ENCODE measurements around the gene WDR91. TPM values are rescaled to one million over a fixed set of nuclear protein-coding genes. Genes with fewer than 3 reads are reported as not detected.

Gene WDR91
- total and polyA plus RNA-seq, 8 donors: 22.9 to 67.6 (median 49.5) TPM

DNA sequence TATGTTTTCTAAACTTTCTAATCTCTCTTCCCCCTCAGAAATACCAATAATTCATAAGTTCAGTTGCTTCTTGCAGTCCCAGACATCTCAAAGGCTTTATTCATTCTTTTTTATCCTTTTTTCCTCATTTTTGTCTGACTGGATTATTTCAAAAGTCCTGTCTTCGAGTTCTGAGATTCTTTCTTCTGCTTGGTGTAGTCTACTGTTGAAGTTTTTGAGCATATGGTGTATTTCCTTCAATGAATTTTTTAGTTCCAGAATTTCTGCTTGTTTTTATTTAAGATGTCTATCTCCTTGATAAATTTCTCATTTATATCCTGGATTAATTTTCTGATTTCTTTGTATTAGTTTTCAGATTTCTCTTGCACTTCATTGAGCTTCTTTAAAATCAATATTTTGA, 55.0 kb downstream of the WDR91 start:
- Histone ChIP-seq H3K9me3 (peaks cover 0 to 15% of the 10 kb centered on the region in 2 donors), H3K4me3 (no peak overlapping the region), H3K27ac (no peak overlapping the region), H3K4me1 (peaks cover 22 to 46% of the 10 kb centered on the region in 2 donors), H3K36me3 (peaks cover 0 to 7% of the 10 kb centered on the region in 2 donors), H3K27me3 (no peaks in the 10 kb centered on the region)
- ATAC-seq (no peak), DNase-seq (no peak)
- intact Hi-C loops (cut with DNase I): no loop called here
- TF ChIP-seq CTCF (IDR thresholded peaks at IDR 0.05): no peak

DNA sequence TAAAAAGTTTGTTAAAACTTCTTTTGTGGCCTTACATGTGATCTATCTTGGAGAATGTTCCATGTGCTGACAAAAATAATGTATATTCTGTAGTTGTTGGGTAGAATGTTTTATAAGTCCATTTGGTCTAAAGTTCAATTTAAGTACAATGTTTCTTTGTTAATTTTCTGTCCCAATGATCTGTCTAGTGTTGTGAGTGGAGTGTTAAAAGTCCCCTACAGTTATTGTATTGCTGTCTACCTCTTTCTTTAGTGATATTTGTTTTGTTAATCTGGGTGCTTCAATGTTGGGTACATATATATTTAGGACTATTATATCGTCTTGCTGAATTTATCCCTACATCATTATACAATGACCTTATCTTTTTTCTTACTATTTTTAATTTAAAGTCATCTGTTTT, 56.6 kb downstream of the WDR91 start:
- intact Hi-C loops (cut with DNase I): no loop called here
- no peak for DNase-seq
- Histone ChIP-seq H3K27ac (no peak overlapping the region), H3K4me3 (no peak overlapping the region), H3K4me1 (peaks cover 7 to 41% of the 10 kb centered on the region in 2 donors), H3K36me3 (peaks cover 0 to 7% of the 10 kb centered on the region in 2 donors), H3K27me3 (no peaks in the 10 kb centered on the region), H3K9me3 (peaks cover 0 to 15% of the 10 kb centered on the region in 2 donors)
- no peak for ATAC-seq
- TF ChIP-seq CTCF (IDR thresholded peaks at IDR 0.05): no peak

DNA sequence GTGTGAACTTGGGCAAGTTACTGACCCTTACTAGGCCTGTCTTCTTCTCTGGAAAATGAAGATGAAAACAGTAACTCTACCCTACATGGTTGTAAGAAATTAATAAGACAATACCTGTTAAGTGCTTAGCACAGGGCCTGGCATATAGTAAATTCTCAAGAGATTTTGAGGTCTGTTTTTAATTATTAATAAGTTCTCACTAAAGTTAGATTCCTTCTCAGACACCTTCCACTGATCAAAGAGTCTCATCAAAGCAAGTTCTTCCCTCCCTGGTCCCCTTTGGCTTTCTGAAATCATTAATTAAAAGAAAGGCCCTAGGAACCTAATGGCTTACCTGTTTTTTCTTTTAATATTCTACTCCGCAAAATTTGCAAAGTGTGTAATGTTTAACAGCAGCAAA, 58.9 kb downstream of the WDR91 start:
- intact Hi-C loops (cut with DNase I): no loop called here
- DNase-seq (no peak), ATAC-seq (no peak)
- Histone ChIP-seq H3K27me3 (no peaks in the 10 kb centered on the region), H3K4me1 (peaks cover 7 to 38% of the 10 kb centered on the region in 2 donors), H3K4me3 (no peak overlapping the region), H3K36me3 (peaks cover 0 to 7% of the 10 kb centered on the region in 2 donors), H3K27ac (peak overlapping the region in 1 of 2 donors; percentile 92), H3K9me3 (peaks cover 0 to 15% of the 10 kb centered on the region in 2 donors)
- no peak for TF ChIP-seq CTCF (IDR thresholded peaks at IDR 0.05)

GRCh38 chr7:135151533-135151932, 59.8 kb downstream of the WDR91 start:
- intact Hi-C loops (cut with DNase I): no loop called here
- peak overlapping the region in 1 of 2 donors; percentile 52 for H3K4me3 ChIP-seq

DNA sequence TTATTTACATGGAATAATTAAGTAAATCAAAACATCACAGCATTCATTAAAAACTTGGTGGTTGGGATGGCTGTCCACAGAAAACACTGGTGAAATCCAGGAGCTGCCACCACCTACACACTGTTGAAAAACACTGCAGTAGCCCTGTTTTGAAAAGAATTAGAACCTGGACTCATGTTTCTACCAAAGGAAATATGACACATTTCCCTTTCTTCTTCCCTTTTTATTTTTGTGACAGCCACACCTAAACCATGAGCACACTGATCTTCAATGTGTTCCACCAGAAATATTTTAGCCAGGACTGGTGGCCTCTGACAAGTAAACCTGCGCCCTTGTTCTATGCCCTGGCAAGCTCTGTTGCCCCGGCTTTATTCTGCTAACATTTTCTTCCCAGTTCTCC, 60.2 kb downstream of the WDR91 start:
- TF ChIP-seq CTCF (IDR thresholded peaks at IDR 0.05): no peak
- intact Hi-C loops (cut with DNase I): no loop called here
- Histone ChIP-seq H3K4me1 (peaks cover 7 to 50% of the 10 kb centered on the region in 2 donors), H3K36me3 (peaks cover 0 to 7% of the 10 kb centered on the region in 2 donors), H3K9me3 (peaks cover 0 to 9% of the 10 kb centered on the region in 2 donors), H3K4me3 (peak overlapping the region in 1 of 2 donors; percentile 52), H3K27me3 (no peaks in the 10 kb centered on the region), H3K27ac (peak overlapping the region; percentile 66 to 92)
- DNase-seq (no peak), ATAC-seq (no peak)

More at GRCh38 chr7:135151533-135151932, 59.8 kb downstream of the WDR91 start:
- Histone ChIP-seq H3K4me1 (peaks cover 7 to 47% of the 10 kb centered on the region in 2 donors), H3K9me3 (peaks cover 0 to 13% of the 10 kb centered on the region in 2 donors), H3K27me3 (no peaks in the 10 kb centered on the region), H3K27ac (peak overlapping the region; percentile 66 to 92), H3K36me3 (peaks cover 0 to 7% of the 10 kb centered on the region in 2 donors)
- no peak for TF ChIP-seq CTCF (IDR thresholded peaks at IDR 0.05)
- DNase-seq (peak in 1 of 4 donors; percentile 64), ATAC-seq (peak; percentile 50)
